LNCaP clone FGC (cell line): ENCODE results near the gene BICDL2.

Source experiments
- DNase-seq: peaks from one replicate; pipeline ENCODE4 v3.0.0-alpha.2; 2011; ENCODE audit warnings: low read depth
- H3K4me3 ChIP-seq: 2 replicates; pipeline ENCODE4 v1.5.1; 2011; ENCODE audit warnings: mild to moderate bottlenecking, low read depth, low read length, control low read depth
- TF ChIP-seq, protein P1 (sequence below): IDR thresholded peaks from 2 replicates; pipeline ENCODE4 v1.5.1; 2012; ENCODE audit warnings: mild to moderate bottlenecking; ENCODE audit not compliant: control insufficient read depth, insufficient read depth; ENCODE audit errors: extremely low read depth

Gene BICDL2

DNA sequence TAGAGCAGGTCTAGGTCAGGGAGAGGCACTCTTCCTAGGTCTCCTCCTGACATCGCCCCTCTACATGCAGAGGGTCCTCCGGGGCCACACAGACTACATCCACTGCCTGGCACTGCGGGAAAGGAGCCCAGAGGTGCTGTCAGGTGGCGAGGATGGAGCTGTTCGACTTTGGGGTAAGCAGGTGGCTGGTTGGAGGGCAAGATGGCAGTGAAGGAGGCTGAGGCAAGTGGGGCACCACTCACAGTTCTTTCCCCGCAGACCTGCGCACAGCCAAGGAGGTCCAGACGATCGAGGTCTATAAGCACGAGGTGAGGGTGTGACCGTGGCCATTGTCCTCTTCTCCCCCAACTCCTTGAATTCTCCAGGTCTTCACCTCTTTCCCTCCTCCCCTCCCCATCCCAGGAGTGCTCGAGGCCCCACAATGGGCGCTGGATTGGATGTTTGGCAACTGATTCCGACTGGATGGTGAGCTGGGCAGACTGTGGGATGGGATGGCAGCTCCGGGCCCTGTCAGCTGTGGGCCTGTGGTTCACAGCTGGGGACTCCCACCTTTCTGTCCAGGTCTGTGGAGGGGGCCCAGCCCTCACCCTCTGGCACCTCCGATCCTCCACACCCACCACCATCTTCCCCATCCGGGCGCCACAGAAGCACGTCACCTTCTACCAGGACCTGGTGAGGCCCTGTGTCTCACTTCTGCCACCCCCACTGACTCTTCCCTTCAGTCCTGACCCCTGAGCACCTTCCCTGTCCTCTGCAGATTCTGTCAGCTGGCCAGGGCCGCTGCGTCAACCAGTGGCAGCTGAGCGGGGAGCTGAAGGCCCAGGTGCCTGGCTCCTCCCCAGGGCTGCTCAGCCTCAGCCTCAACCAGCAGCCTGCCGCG lies 9.9 kb downstream of the BICDL2 start:
- TF ChIP-seq, protein P1, sequence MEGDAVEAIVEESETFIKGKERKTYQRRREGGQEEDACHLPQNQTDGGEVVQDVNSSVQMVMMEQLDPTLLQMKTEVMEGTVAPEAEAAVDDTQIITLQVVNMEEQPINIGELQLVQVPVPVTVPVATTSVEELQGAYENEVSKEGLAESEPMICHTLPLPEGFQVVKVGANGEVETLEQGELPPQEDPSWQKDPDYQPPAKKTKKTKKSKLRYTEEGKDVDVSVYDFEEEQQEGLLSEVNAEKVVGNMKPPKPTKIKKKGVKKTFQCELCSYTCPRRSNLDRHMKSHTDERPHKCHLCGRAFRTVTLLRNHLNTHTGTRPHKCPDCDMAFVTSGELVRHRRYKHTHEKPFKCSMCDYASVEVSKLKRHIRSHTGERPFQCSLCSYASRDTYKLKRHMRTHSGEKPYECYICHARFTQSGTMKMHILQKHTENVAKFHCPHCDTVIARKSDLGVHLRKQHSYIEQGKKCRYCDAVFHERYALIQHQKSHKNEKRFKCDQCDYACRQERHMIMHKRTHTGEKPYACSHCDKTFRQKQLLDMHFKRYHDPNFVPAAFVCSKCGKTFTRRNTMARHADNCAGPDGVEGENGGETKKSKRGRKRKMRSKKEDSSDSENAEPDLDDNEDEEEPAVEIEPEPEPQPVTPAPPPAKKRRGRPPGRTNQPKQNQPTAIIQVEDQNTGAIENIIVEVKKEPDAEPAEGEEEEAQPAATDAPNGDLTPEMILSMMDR, result no peak
- DNase-seq, result no peak
- H3K4me3 ChIP-seq, result no peak overlapping the region

DNA sequence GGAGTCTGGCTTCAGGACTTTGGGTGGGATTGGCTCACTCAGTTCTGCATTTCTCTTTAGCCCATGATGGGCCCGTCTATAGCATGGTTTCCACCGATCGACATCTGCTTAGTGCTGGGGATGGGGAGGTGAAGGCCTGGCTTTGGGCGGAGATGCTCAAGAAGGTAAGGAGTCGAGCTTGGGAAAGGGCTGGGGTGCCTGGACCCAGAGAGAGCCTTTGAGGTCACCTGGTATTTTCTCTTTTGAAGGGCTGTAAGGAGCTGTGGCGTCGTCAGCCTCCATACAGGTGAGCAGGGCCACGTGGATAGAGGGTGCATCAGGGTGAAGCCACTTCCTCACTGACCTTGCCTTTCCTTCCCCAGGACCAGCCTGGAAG lies 10.8 kb downstream of the BICDL2 start:
- DNase-seq, result no peak
- no peak overlapping the region for H3K4me3 ChIP-seq
- TF ChIP-seq, protein P1, result no peak

DNA sequence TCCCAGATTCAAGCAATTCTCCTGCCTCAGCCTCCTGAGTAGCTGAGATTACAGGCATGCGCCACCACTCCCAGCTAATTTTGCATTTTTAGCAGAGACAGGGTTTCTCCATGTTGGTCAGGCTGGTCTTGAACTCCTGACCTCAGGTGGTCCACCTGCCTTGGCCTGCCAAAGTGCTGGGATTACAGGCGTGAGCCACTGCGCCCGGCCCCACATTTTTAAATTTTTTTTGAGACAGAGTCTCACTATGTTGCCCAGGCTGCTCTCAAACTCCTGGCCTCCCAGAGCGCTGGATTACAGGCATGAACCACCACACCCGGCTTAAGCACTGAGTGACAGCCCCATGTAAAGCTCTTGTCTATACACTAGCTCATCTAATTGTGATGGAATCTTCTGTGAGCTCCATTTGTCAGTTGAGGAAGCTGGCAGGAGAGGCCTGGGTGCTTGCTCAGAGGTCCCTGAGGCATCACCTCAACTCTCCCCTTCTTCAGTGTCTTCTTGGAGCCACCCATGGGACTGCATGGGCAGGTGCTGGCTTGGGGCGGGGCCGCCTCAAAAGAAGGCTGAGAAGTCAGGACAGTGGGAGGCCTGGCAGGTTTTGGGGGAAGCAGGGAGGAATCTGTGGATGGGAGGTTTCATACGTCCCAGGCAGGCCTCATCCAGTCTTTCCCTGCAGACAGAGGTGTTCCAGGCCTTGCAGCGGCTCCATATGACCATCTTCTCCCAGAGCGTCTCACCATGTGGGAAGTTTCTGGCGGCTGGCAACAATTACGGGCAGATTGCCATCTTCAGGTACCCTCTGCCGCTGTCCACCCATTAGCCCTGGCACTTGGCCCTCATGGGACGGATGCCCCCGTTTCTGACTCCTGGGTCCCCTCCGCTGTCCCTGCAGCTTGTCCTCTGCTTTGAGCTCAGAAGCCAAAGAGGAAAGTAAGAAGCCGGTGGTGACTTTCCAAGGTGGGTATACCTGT lies 11.4 kb downstream of the BICDL2 start:
- DNase-seq, result no peak
- no peak overlapping the region for H3K4me3 ChIP-seq
- TF ChIP-seq, protein P1, result no peak

DNA sequence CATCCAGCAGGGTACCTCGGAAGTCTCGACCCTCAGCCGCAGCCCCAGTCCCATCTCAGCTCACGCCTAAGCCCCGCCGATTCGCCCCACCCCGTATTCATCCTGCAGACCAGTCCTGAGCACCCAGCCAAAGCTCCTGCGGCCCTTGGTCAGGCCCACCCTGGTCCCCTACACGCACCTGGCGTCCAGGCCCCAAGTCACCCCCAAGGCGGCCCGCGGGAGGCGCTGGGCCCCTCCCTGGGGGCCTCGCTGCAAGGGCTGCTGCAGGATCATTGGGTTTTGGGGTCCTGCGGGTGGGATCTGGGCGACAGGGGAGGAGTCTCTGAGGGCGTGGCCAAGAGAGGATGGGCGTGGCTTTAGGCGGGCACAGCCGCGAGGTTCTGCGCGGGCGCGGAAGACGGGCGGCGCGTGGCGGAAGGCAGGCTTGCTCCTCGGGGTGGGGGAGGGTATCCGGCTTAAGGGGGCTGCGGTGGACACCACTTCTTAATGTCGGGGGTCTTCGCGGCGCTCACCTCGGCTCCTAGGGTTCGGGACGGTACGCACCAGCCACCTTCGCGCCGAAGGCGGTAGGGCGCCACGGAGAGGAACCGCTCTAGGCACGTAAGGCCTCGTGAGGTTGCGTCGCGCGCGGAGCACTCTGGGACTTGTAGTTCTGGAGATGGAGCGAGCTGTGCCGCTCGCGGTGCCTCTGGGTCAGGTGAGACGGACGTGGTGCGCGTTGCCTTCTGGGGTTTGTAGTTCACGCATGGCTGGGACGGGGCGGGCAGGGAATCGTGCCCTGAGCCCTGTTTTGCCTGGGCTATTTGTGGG lies 12.9 kb downstream of the BICDL2 start, which contains the start of the genes HCFC1R1 and THOC6:
TSS of gene HCFC1R1 (minus strand) at position 274 of the 810 bp plus-strand sequence. CDS start at position 273, 1 bp downstream.
TSS of gene THOC6 (plus strand) at position 367 of the 810 bp plus-strand sequence. CDS start at position 659, 292 bp downstream.
- peak within 1 kb of the TSS; percentile 59 for H3K4me3 ChIP-seq
- peak; percentile 97 for DNase-seq
- TF ChIP-seq, protein P1, result no peak

DNA sequence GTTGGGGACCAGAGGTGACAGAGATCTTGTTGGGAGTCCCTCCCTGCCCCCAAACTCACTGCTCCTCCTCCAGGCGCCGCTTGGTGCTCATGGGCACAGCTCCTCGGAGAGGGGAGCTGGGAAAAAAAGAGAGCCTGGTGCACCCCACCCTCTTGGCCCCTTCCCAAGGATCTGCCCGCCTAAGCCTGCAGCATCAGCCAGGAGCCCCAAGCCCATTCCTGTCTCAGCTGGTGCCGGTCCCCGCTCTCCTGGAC lies 13.4 kb downstream of the BICDL2 start:
- no peak for DNase-seq
- TF ChIP-seq, protein P1, result no peak

DNA sequence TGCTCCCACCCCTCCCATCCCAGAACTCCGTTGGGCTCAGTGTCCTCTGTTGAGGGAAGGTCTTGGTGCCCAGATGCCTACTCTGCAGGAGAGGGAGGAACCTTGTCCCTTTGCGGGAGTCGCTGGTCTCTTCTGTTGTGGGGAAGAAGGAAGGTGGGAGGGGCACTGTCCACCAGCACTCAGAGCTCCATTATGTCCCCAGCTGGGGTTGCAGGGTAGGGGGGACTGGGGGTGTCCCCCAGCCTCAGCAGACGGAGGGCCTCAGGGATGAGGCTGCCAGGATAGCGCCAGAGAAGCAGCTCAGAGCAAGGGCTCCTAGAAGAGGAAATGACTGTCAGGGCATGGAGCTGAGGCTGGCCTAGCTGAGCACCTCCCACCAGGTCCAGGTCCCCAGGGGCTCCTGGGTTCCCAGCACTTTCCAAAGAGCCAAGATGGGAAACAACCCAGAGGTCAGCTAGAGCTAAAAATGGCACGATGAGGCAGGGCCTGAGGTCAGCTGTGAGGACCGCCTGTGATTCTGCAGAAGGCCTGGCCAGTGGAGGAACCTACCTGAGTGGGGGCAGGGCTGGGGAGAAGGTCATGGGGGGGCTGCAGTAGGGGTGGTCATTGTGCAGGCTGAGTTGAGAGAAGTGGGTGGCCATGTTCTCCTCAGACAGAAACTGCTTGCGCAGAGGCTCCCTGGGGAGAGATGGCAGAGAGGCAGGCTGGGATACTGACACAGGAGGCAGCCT lies 13.9 kb downstream of the BICDL2 start:
- DNase-seq, result no peak
- TF ChIP-seq, protein P1, result no peak
- H3K4me3 ChIP-seq, result peak overlapping the region; percentile 59

More for the DNA sequence above, 13.4 kb downstream of the BICDL2 start:
- peak overlapping the region; percentile 59 for H3K4me3 ChIP-seq
